Immature natural killer cell (primary cell): ENCODE results near the gene TCF25. TPM values are rescaled to one million over a fixed set of nuclear protein-coding genes. Genes with fewer than 3 reads are reported as not detected.
"Not testable (repeated sequence)": the region's sequence is repeated elsewhere in the genome, so short reads cannot be mapped to it uniquely, and the experiment has no call there.

Experiments used
- DNase-seq, 3 donors: peaks; one replicate each; pipeline ENCODE4 v3.0.0; 2022; ENCODE audit warnings: mixed read lengths in 1 of 3
- H3K27ac Mint-ChIP-seq, 6 donors: one replicate each; pipeline ENCODE4 v1.8.0; 2020; ENCODE audit warnings: mixed read lengths in 6 of 6, mild to moderate bottlenecking in 5 of 6, inconsistent platforms in 4 of 6, moderate library complexity in 3 of 6
- H3K27me3 Mint-ChIP-seq, 3 donors: one replicate each; pipeline ENCODE4 v1.8.0; 2020 to 2021; ENCODE audit warnings: low read depth in 3 of 3, mild to moderate bottlenecking in 3 of 3, mixed read lengths in 3 of 3, moderate library complexity in 3 of 3, inconsistent platforms in 1 of 3
- H3K36me3 Mint-ChIP-seq, 3 donors: one replicate each; pipeline ENCODE4 v1.8.0; 2020; ENCODE audit warnings: mixed read lengths in 3 of 3, inconsistent platforms in 2 of 3, mild to moderate bottlenecking in 2 of 3
- H3K4me1 Mint-ChIP-seq, 2 donors: one replicate each; pipeline ENCODE4 v1.8.0; 2020; ENCODE audit warnings: inconsistent platforms in 2 of 2, mild to moderate bottlenecking in 2 of 2, mixed read lengths in 2 of 2, moderate library complexity in 1 of 2
- H3K4me3 Mint-ChIP-seq, 5 donors: one replicate each; pipeline ENCODE4 v1.8.0; 2020; ENCODE audit warnings: mild to moderate bottlenecking in 5 of 5, mixed read lengths in 5 of 5, inconsistent platforms in 3 of 5, moderate library complexity in 3 of 5
- H3K9me3 Mint-ChIP-seq, 6 donors: one replicate each; pipeline ENCODE4 v1.8.0; 2020; ENCODE audit warnings: mild to moderate bottlenecking in 6 of 6, mixed read lengths in 6 of 6, inconsistent platforms in 4 of 6, moderate library complexity in 3 of 6
- polyA plus RNA-seq, 3 donors: library from polyadenylated mRNA; unstranded; fragments of 300-500 nt; fragmentation: Illumina TruSeq; gene quantifications; one replicate each; pipeline ENCODE4 v1.2.3, GENCODE V29; 2021

The TCF25 gene
- polyA plus RNA-seq, 3 donors from 2014 or later: 98.1 to 249 (median 131) TPM

DNA sequence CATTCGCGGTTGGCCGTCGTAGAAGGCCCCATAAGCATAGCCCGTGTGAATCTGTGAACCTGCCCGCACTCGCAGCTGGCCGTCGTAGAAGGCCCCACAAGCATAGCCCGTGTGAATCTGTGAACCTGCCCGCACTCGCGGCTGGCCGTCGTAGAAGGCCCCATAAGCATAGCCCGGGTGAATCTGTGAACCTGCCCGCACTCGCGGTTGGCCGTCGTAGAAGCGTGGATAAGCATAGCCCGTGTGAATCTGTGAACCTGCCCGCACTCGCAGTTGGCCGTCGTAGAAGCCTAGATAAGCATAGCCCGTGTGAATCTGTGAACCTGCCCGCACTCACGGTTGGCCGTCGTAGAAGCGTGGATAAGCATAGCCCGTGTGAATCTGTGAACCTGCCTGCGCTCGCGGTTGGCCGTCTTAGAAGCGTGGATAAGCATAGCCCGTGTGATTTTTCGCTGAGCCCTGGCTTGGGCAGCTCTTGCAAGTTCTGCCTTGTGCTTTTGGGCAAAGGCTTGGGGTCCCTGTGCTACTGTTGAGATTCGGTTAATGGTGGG is 38.5 kb upstream of the TCF25 start:
- not testable (repeated sequence) for H3K4me3 Mint-ChIP-seq, H3K36me3 Mint-ChIP-seq, DNase-seq, H3K9me3 Mint-ChIP-seq
- Mint-ChIP-seq H3K27me3 (peaks cover 2 to 12% (median 8%) of the 10 kb centered on the region in 3 donors), H3K27ac (peak overlapping the region in 2 of 6 donors; percentile 45 to 62), H3K4me1 (peaks cover 26 to 37% of the 10 kb centered on the region in 2 donors)

GRCh38 chr16:89836484-89836883 is 36.9 kb upstream of the TCF25 start:
- not testable (repeated sequence) for DNase-seq, H3K36me3 Mint-ChIP-seq, H3K9me3 Mint-ChIP-seq
- Mint-ChIP-seq H3K4me1 (peaks cover 29 to 44% of the 10 kb centered on the region in 2 donors), H3K27me3 (peaks cover 10 to 21% (median 13%) of the 10 kb centered on the region in 3 donors), H3K4me3 (peak overlapping the region in 1 of 5 donors; percentile 10), H3K27ac (peak overlapping the region in 2 of 6 donors; percentile 4 to 30)

GRCh38 chr16:89837014-89837546 is 36.3 kb upstream of the TCF25 start:
- Mint-ChIP-seq H3K4me1 (peaks cover 34 to 49% of the 10 kb centered on the region in 2 donors), H3K27me3 (peaks cover 13 to 26% (median 16%) of the 10 kb centered on the region in 3 donors), H3K4me3 (peak overlapping the region; percentile 77 to 88 (median 84)), H3K36me3 (no peaks in the 10 kb centered on the region), H3K9me3 (no peaks in the 10 kb centered on the region), H3K27ac (peak overlapping the region; percentile 64 to 96 (median 88))
- no peak for DNase-seq

- H3K27me3 Mint-ChIP-seq: peaks cover 10 to 30% (median 21%) of the 10 kb centered on the region in 3 donors
- H3K36me3 Mint-ChIP-seq: no peaks in the 10 kb centered on the region
- H3K9me3 Mint-ChIP-seq: no peaks in the 10 kb centered on the region
- H3K4me1 Mint-ChIP-seq: peaks cover 57 to 68% of the 10 kb centered on the region in 2 donors
- DNase-seq: peak; percentile 91 to 95 (median 95)
- peak overlapping the region; percentile 68 to 98 (median 94) for H3K27ac Mint-ChIP-seq
- peak overlapping the region; percentile 13 to 79 (median 72) for H3K4me3 Mint-ChIP-seq
Observed at GRCh38 chr16:89841275-89841674, 32.1 kb upstream of the TCF25 start.

DNA sequence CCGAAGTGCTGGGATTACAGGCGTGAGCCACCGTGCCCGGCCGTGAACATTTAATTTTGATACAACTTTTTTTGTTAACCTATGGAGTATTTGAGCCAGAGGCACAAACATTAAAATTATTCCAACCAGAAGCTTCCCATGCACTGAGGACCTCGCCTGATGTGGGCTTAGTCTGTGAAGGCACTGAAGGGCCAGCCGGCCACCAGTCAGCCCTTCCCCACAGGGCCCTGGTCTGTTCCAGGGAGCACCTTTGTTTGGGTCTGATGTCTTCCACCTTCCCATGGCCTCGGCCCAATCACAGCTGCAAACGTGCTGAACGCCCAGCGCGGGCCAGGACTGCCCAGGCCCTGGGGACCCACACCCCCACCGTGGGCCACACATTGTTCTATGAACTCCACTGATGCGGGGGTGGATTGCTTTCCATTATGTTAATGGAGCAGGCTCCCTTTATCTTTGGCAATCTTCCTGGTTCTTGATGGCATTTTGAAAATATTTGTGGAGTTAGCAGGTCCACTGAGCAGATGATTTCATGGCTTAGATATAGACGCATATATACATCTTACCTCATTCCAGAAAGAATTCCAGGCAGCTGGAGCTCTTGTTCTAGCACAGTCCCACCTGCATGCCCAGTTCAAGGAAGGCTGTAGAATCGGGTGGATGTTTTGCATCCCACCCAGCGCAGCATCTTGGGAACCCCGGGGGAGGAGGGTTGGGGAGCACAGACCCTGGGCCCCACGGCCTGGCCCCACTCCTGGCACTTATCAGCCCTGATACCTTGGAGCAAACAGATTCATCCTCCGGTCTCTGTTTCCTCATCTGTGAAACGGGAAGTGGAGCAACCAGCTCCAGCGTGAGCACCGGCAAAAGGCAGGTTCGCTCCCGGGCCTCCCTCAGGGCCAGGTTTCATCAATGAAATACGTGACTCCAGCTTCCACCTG is 30.7 kb upstream of the TCF25 start:
- DNase-seq: no peak
- Mint-ChIP-seq H3K9me3 (no peaks in the 10 kb centered on the region), H3K27me3 (peaks cover 10 to 29% (median 23%) of the 10 kb centered on the region in 3 donors), H3K27ac (peak overlapping the region in 5 of 6 donors; percentile 91 to 98 (median 95)), H3K4me3 (peak overlapping the region in 2 of 5 donors; percentile 8 to 41), H3K4me1 (peaks cover 48 to 64% of the 10 kb centered on the region in 2 donors), H3K36me3 (no peaks in the 10 kb centered on the region)

- peaks cover 38 to 54% of the 10 kb centered on the region in 2 donors for H3K4me1 Mint-ChIP-seq
- peaks cover 8 to 23% (median 20%) of the 10 kb centered on the region in 3 donors for H3K27me3 Mint-ChIP-seq
- no peak for DNase-seq
- no peaks in the 10 kb centered on the region for H3K9me3 Mint-ChIP-seq
- peak overlapping the region in 1 of 5 donors; percentile 10 for H3K4me3 Mint-ChIP-seq
- peak overlapping the region in 4 of 6 donors; percentile 57 to 96 (median 83) for H3K27ac Mint-ChIP-seq
- no peaks in the 10 kb centered on the region for H3K36me3 Mint-ChIP-seq
Observed at GRCh38 chr16:89843409-89844350, 29.7 kb upstream of the TCF25 start.

DNA sequence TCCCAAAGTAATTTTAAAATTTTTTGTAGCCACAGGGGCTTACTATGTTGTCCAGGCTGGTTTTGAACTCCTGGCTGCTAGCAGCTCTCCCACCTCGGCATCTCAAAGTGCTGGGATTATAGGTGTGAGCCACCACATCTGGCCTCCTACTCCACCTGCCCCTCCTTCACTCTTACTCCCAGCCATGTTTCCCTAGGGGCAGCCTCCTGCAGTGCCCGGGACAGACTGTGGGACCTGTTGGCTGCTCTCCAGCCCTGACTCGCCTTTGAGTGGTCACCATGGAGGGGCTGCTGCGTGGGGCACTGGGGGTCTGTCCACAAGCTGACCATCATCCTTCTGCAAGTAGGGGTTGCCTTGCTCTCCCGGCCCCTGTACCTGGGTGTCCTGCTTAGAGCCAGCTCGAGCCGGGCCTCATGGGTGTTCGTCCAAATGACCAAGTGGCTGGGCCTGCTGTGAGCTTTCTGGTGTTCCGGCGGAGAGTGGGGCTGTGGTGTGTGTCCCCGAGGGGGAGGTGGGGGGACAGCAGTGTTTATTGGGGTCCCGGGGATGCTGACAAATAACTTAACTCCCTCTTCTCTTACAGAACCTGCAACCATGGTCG is 28.6 kb upstream of the TCF25 start:
- H3K36me3 Mint-ChIP-seq: no peaks in the 10 kb centered on the region

DNA sequence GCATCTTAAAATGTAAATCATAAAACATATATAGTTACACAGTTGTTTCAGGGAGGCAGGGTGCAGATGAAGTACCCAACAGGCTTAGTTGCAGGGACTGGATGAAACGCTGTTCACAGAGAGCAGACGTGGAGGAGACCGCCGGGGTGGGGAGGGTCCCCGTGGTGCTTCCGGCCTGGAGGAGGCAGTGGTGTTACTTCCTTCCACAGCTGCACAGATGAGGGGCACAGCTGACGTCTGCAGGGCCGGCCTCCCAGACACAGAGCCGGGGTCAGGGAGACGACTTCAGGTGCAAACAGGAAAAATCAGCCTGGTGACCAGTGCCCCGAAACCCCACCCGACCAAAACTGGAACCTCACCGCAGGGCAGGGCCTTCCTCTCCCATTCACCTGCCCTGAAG is 28.0 kb upstream of the TCF25 start:
- Mint-ChIP-seq H3K27ac (peak overlapping the region; percentile 76 to 96 (median 91)), H3K27me3 (peaks cover 8 to 23% (median 20%) of the 10 kb centered on the region in 3 donors), H3K9me3 (no peaks in the 10 kb centered on the region), H3K36me3 (no peaks in the 10 kb centered on the region), H3K4me3 (peak overlapping the region; percentile 54 to 85 (median 80)), H3K4me1 (peaks cover 36 to 42% of the 10 kb centered on the region in 2 donors)
- peak; percentile 79 to 82 (median 82) for DNase-seq

More for the DNA sequence above, 28.6 kb upstream of the TCF25 start:
- Mint-ChIP-seq H3K9me3 (no peaks in the 10 kb centered on the region), H3K27ac (peak overlapping the region; percentile 76 to 96 (median 91)), H3K4me3 (peak overlapping the region; percentile 54 to 85 (median 80)), H3K27me3 (peaks cover 8 to 23% (median 20%) of the 10 kb centered on the region in 3 donors), H3K4me1 (peaks cover 36 to 44% of the 10 kb centered on the region in 2 donors)
- no peak for DNase-seq

- no peak for DNase-seq
- no peaks in the 10 kb centered on the region for H3K36me3 Mint-ChIP-seq
- H3K4me1 Mint-ChIP-seq: peaks cover 22 to 27% of the 10 kb centered on the region in 2 donors
- H3K9me3 Mint-ChIP-seq: no peaks in the 10 kb centered on the region
- H3K27ac Mint-ChIP-seq: peak overlapping the region in 4 of 6 donors; percentile 12 to 80 (median 38)
- peaks cover 2 to 10% (median 4%) of the 10 kb centered on the region in 3 donors for H3K27me3 Mint-ChIP-seq
- peak overlapping the region in 2 of 5 donors; percentile 43 to 49 for H3K4me3 Mint-ChIP-seq
Observed at GRCh38 chr16:89847051-89847939, 26.1 kb upstream of the TCF25 start.

GRCh38 chr16:89847940-89848297 is 25.5 kb upstream of the TCF25 start:
- Mint-ChIP-seq H3K4me1 (peaks cover 17 to 24% of the 10 kb centered on the region in 2 donors), H3K36me3 (no peaks in the 10 kb centered on the region), H3K27ac (peak overlapping the region in 1 of 6 donors; percentile 45), H3K9me3 (no peaks in the 10 kb centered on the region), H3K4me3 (no peak overlapping the region), H3K27me3 (peaks cover 0 to 8% (median 2%) of the 10 kb centered on the region in 3 donors)
- DNase-seq: no peak

GRCh38 chr16:89848974-89849373 is 24.4 kb upstream of the TCF25 start:
- Mint-ChIP-seq H3K4me3 (no peak overlapping the region), H3K27me3 (peaks cover 0 to 8% (median 2%) of the 10 kb centered on the region in 3 donors), H3K27ac (no peak overlapping the region), H3K36me3 (no peaks in the 10 kb centered on the region), H3K9me3 (no peaks in the 10 kb centered on the region), H3K4me1 (peaks cover 14 to 24% of the 10 kb centered on the region in 2 donors)
- no peak for DNase-seq
